ENCODE measurements around the gene TPP2.

The TPP2 gene

GRCh38 chr13:102628559-102628958 lies 31.8 kb downstream of the TPP2 start:
- no peak overlapping the region for H4K12ac ChIP-seq (ENCODE audit: low read depth, low read length)
- H4K8ac ChIP-seq (ENCODE audit: low read depth, low read length), result no peak overlapping the region
- no peak overlapping the region for H2BK120ac ChIP-seq (ENCODE audit: insufficient read depth, low read length, poor library complexity)
- H3K36me3 ChIP-seq (ENCODE audit: control insufficient read depth in 1 of 2, insufficient read depth in 2 of 2, low read length in 2 of 2), result peaks cover 5 to 22% of the 10 kb centered on the region in 2 experiments
- H3K4me3 ChIP-seq (ENCODE audit: low read depth, low read length), result no peak overlapping the region
- no peak overlapping the region for H2BK5ac ChIP-seq (ENCODE audit: low read depth, low read length, poor library complexity)
- no peak overlapping the region for H2AFZ ChIP-seq (ENCODE audit: insufficient read depth, low read length, poor library complexity)
- no peak overlapping the region for H3K27ac ChIP-seq (ENCODE audit: low read depth, low read length)
- DNase-seq, result no peak
- H3K23ac ChIP-seq (ENCODE audit: low read length), result no peak overlapping the region
- H2AK5ac ChIP-seq (ENCODE audit: low read length), result no peak overlapping the region
- H3K4me2 ChIP-seq (ENCODE audit: low read length), result no peak overlapping the region
- H3K79me2 ChIP-seq (ENCODE audit: control insufficient read depth, insufficient read depth, low read length, poor library complexity), result no peaks in the 10 kb centered on the region
- no peaks in the 10 kb centered on the region for H3K4me1 ChIP-seq (ENCODE audit: control insufficient read depth in 1 of 2, insufficient read depth in 2 of 2, low read length in 2 of 2)
- no peak overlapping the region for H2BK12ac ChIP-seq (ENCODE audit: low read length)
- H3K9ac ChIP-seq (ENCODE audit: low read length), result no peak overlapping the region
- no peaks in the 10 kb centered on the region for H3K79me1 ChIP-seq (ENCODE audit: low read length)
- no peaks in the 10 kb centered on the region for H3K27me3 ChIP-seq (ENCODE audit: insufficient read depth, low read length)
- H4K91ac ChIP-seq (ENCODE audit: low read depth, low read length), result no peak overlapping the region
- no peak overlapping the region for H3K14ac ChIP-seq (ENCODE audit: low read length)
- H3K9me3 ChIP-seq (ENCODE audit: insufficient read depth, low read depth, low read length), result no peaks in the 10 kb centered on the region
- no peak overlapping the region for H3K18ac ChIP-seq (ENCODE audit: low read length)
- WGBS (ENCODE audit: extremely low coverage, insufficient coverage, insufficient read length), result no CpG with 5 or more reads among the region's 4 CpGs
- no peak overlapping the region for H3K4ac ChIP-seq (ENCODE audit: low read depth, low read length)

GRCh38 chr13:102631198-102631597 lies 34.4 kb downstream of the TPP2 start:
- H4K91ac ChIP-seq (ENCODE audit: low read depth, low read length), result no peak overlapping the region
- no peak overlapping the region for H2BK12ac ChIP-seq (ENCODE audit: low read length)
- H3K79me1 ChIP-seq (ENCODE audit: low read length), result no peaks in the 10 kb centered on the region
- no peak overlapping the region for H4K8ac ChIP-seq (ENCODE audit: low read depth, low read length)
- no CpG with 5 or more reads among the region's 2 CpGs for WGBS (ENCODE audit: extremely low coverage, insufficient coverage, insufficient read length)
- no peak for DNase-seq
- H2AK5ac ChIP-seq (ENCODE audit: low read length), result no peak overlapping the region
- H2BK120ac ChIP-seq (ENCODE audit: insufficient read depth, low read length, poor library complexity), result no peak overlapping the region
- no peaks in the 10 kb centered on the region for H3K79me2 ChIP-seq (ENCODE audit: control insufficient read depth, insufficient read depth, low read length, poor library complexity)
- H3K4me2 ChIP-seq (ENCODE audit: low read length), result no peak overlapping the region
- no peak overlapping the region for H2AFZ ChIP-seq (ENCODE audit: insufficient read depth, low read length, poor library complexity)
- H3K4me3 ChIP-seq (ENCODE audit: low read depth, low read length), result no peak overlapping the region
- H3K9ac ChIP-seq (ENCODE audit: low read length), result no peak overlapping the region
- no peak overlapping the region for H3K14ac ChIP-seq (ENCODE audit: low read length)
- no peaks in the 10 kb centered on the region for H3K9me3 ChIP-seq (ENCODE audit: insufficient read depth, low read depth, low read length)
- H3K23ac ChIP-seq (ENCODE audit: low read length), result no peak overlapping the region
- peaks cover 9 to 37% of the 10 kb centered on the region in 2 experiments for H3K36me3 ChIP-seq (ENCODE audit: control insufficient read depth in 1 of 2, insufficient read depth in 2 of 2, low read length in 2 of 2)
- H2BK5ac ChIP-seq (ENCODE audit: low read depth, low read length, poor library complexity), result no peak overlapping the region
- no peak overlapping the region for H3K27ac ChIP-seq (ENCODE audit: low read depth, low read length)
- no peaks in the 10 kb centered on the region for H3K4me1 ChIP-seq (ENCODE audit: control insufficient read depth in 1 of 2, insufficient read depth in 2 of 2, low read length in 2 of 2)
- H3K4ac ChIP-seq (ENCODE audit: low read depth, low read length), result no peak overlapping the region
- no peak overlapping the region for H4K12ac ChIP-seq (ENCODE audit: low read depth, low read length)
- no peak overlapping the region for H3K18ac ChIP-seq (ENCODE audit: low read length)
- H3K27me3 ChIP-seq (ENCODE audit: insufficient read depth, low read length), result no peaks in the 10 kb centered on the region

- no peak overlapping the region for H4K8ac ChIP-seq (ENCODE audit: low read depth, low read length)
- H3K4me3 ChIP-seq (ENCODE audit: low read depth, low read length), result no peak overlapping the region
- H3K4me1 ChIP-seq (ENCODE audit: control insufficient read depth in 1 of 2, insufficient read depth in 2 of 2, low read length in 2 of 2), result no peaks in the 10 kb centered on the region
- H3K4me2 ChIP-seq (ENCODE audit: low read length), result no peak overlapping the region
- no peak overlapping the region for H4K91ac ChIP-seq (ENCODE audit: low read depth, low read length)
- no peak overlapping the region for H3K14ac ChIP-seq (ENCODE audit: low read length)
- no peak overlapping the region for H2BK12ac ChIP-seq (ENCODE audit: low read length)
- no peaks in the 10 kb centered on the region for H3K27me3 ChIP-seq (ENCODE audit: insufficient read depth, low read length)
- DNase-seq, result no peak
- no peak overlapping the region for H3K27ac ChIP-seq (ENCODE audit: low read depth, low read length)
- H3K18ac ChIP-seq (ENCODE audit: low read length), result no peak overlapping the region
- H3K23ac ChIP-seq (ENCODE audit: low read length), result no peak overlapping the region
- WGBS (ENCODE audit: extremely low coverage, insufficient coverage, insufficient read length), result no CpG with 5 or more reads among the region's 3 CpGs
- no peak overlapping the region for H4K12ac ChIP-seq (ENCODE audit: low read depth, low read length)
- H3K9me3 ChIP-seq (ENCODE audit: insufficient read depth, low read depth, low read length), result no peaks in the 10 kb centered on the region
- H2BK5ac ChIP-seq (ENCODE audit: low read depth, low read length, poor library complexity), result no peak overlapping the region
- H3K79me1 ChIP-seq (ENCODE audit: low read length), result no peaks in the 10 kb centered on the region
- H3K4ac ChIP-seq (ENCODE audit: low read depth, low read length), result no peak overlapping the region
- no peaks in the 10 kb centered on the region for H3K79me2 ChIP-seq (ENCODE audit: control insufficient read depth, insufficient read depth, low read length, poor library complexity)
- H2BK120ac ChIP-seq (ENCODE audit: insufficient read depth, low read length, poor library complexity), result no peak overlapping the region
- peaks cover 9 to 33% of the 10 kb centered on the region in 2 experiments for H3K36me3 ChIP-seq (ENCODE audit: control insufficient read depth in 1 of 2, insufficient read depth in 2 of 2, low read length in 2 of 2)
- no peak overlapping the region for H2AFZ ChIP-seq (ENCODE audit: insufficient read depth, low read length, poor library complexity)
- no peak overlapping the region for H2AK5ac ChIP-seq (ENCODE audit: low read length)
- no peak overlapping the region for H3K9ac ChIP-seq (ENCODE audit: low read length)
Observed at GRCh38 chr13:102638741-102639140, 42.0 kb downstream of the TPP2 start.

GRCh38 chr13:102642029-102642428 lies 45.2 kb downstream of the TPP2 start:
- Histone ChIP-seq H3K79me2 (ENCODE audit: control insufficient read depth, insufficient read depth, low read length, poor library complexity) (no peaks in the 10 kb centered on the region), H3K9me3 (ENCODE audit: insufficient read depth, low read depth, low read length) (no peaks in the 10 kb centered on the region), H4K12ac (ENCODE audit: low read depth, low read length) (no peak overlapping the region), H3K4ac (ENCODE audit: low read depth, low read length) (no peak overlapping the region), H2AFZ (ENCODE audit: insufficient read depth, low read length, poor library complexity) (no peak overlapping the region), H3K14ac (ENCODE audit: low read length) (no peak overlapping the region), H2BK5ac (ENCODE audit: low read depth, low read length, poor library complexity) (no peak overlapping the region), H3K79me1 (ENCODE audit: low read length) (no peaks in the 10 kb centered on the region), H3K4me2 (ENCODE audit: low read length) (no peak overlapping the region), H3K4me3 (ENCODE audit: low read depth, low read length) (no peak overlapping the region), H2BK12ac (ENCODE audit: low read length) (no peak overlapping the region), H2AK5ac (ENCODE audit: low read length) (no peak overlapping the region), H2BK120ac (ENCODE audit: insufficient read depth, low read length, poor library complexity) (no peak overlapping the region), H3K27me3 (ENCODE audit: insufficient read depth, low read length) (no peaks in the 10 kb centered on the region), H3K23ac (ENCODE audit: low read length) (no peak overlapping the region), H3K27ac (ENCODE audit: low read depth, low read length) (no peak overlapping the region), H4K8ac (ENCODE audit: low read depth, low read length) (no peak overlapping the region), H4K91ac (ENCODE audit: low read depth, low read length) (no peak overlapping the region), H3K4me1 (ENCODE audit: control insufficient read depth in 1 of 2, insufficient read depth in 2 of 2, low read length in 2 of 2) (no peaks in the 10 kb centered on the region), H3K36me3 (ENCODE audit: control insufficient read depth in 1 of 2, insufficient read depth in 2 of 2, low read length in 2 of 2) (peaks cover 9 to 28% of the 10 kb centered on the region in 2 experiments), H3K9ac (ENCODE audit: low read length) (no peak overlapping the region), H3K18ac (ENCODE audit: low read length) (no peak overlapping the region)
- no CpG with 5 or more reads among the region's 4 CpGs for WGBS (ENCODE audit: extremely low coverage, insufficient coverage, insufficient read length)
- no peak for DNase-seq
